ENCODE measurements around the gene DISC1.

Gene DISC1

GRCh38 chr1:231918239-231919015 is 291.8 kb downstream of the DISC1 start:
- DNase-seq, result peak in 1 of 2 donors; percentile 34

- no peak for DNase-seq
These were observed 292.8 kb downstream of the DISC1 start for GRCh38 chr1:231919239-231919885.

GRCh38 chr1:231919886-231920285 is 293.3 kb downstream of the DISC1 start:
- DNase-seq, result peak; percentile 31 to 49

GRCh38 chr1:231921646-231922345 is 295.2 kb downstream of the DISC1 start:
- no peak for DNase-seq

GRCh38 chr1:231923491-231924041 is 297.0 kb downstream of the DISC1 start:
- no peak for DNase-seq

- no peak for DNase-seq
These were observed 297.6 kb downstream of the DISC1 start for GRCh38 chr1:231924180-231924579.

GRCh38 chr1:231925864-231926263 is 299.3 kb downstream of the DISC1 start:
- no peak for DNase-seq

GRCh38 chr1:231926340-231926739 is 299.8 kb downstream of the DISC1 start:
- no peak for DNase-seq

- no peak for DNase-seq
These were observed 300.3 kb downstream of the DISC1 start for GRCh38 chr1:231926933-231927332.

GRCh38 chr1:231927431-231927830 is 300.8 kb downstream of the DISC1 start:
- no peak for DNase-seq

GRCh38 chr1:231929311-231929710 is 302.7 kb downstream of the DISC1 start:
- no peak for DNase-seq

- no peak for DNase-seq
These were observed 303.8 kb downstream of the DISC1 start for GRCh38 chr1:231930257-231930947.

GRCh38 chr1:231931146-231931545 is 304.6 kb downstream of the DISC1 start:
- no peak for DNase-seq

GRCh38 chr1:231931846-231932454 is 305.4 kb downstream of the DISC1 start:
- peak; percentile 15 to 33 for DNase-seq

- no peak for DNase-seq
These were observed 307.4 kb downstream of the DISC1 start for GRCh38 chr1:231933711-231934626.

- no peak for DNase-seq
These were observed 308.2 kb downstream of the DISC1 start for GRCh38 chr1:231934797-231935196.

- DNase-seq, result no peak
These were observed 309.3 kb downstream of the DISC1 start for GRCh38 chr1:231935856-231936255.

- no peak for DNase-seq
These were observed 310.6 kb downstream of the DISC1 start for GRCh38 chr1:231936983-231937775.

GRCh38 chr1:231938211-231938610 is 311.6 kb downstream of the DISC1 start:
- DNase-seq, result no peak

- DNase-seq, result no peak
These were observed 312.1 kb downstream of the DISC1 start for GRCh38 chr1:231938711-231939110.
